Cardiac muscle cell (in vitro differentiated cells and primary cell): ENCODE measurements around the gene NOS2. TPM values are rescaled to one million over a fixed set of nuclear protein-coding genes. Genes with fewer than 3 reads are reported as not detected.
"Not testable (repeated sequence)": the region's sequence is repeated elsewhere in the genome, so short reads cannot be mapped to it uniquely, and the experiment has no call there.

Experiments
- DNase-seq, 2 donors: peaks; one replicate each; pipeline versions ENCODE4 v3.0.0 to v3.0.0-alpha.2; 2010 to 2017; ENCODE audit warnings: low read depth in 1 of 2, low spot score in 1 of 2
- H3K27ac ChIP-seq: fragments of 200-600 bp; sonication (generic); 2 replicates; pipeline ENCODE4 v1.5.1; 2016
- H3K27me3 ChIP-seq: fragments of 200-600 bp; sonication (generic); 2 replicates; pipeline ENCODE4 v1.6.0; 2016; ENCODE audit warnings: control low read depth
- H3K36me3 ChIP-seq: fragments of 200-600 bp; sonication (generic); 2 replicates; pipeline ENCODE4 v1.5.1; 2016; ENCODE audit warnings: control low read depth
- H3K4me1 ChIP-seq: fragments of 200-600 bp; sonication (generic); 2 replicates; pipeline ENCODE4 v1.8.1; 2017; ENCODE audit warnings: low read depth, mild to moderate bottlenecking, mixed run types
- H3K4me3 ChIP-seq: fragments of 200-600 bp; sonication (generic); 2 replicates; pipeline ENCODE4 v1.5.1; 2016; ENCODE audit warnings: mild to moderate bottlenecking
- H3K9me3 ChIP-seq: fragments of 200-600 bp; sonication (generic); 2 replicates; pipeline ENCODE4 v1.5.1; 2017; ENCODE audit warnings: low read depth, mild to moderate bottlenecking, control low read depth
- CTCF ChIP-seq: IDR thresholded peaks from 2 replicates; pipeline ENCODE4 v1.5.1; 2012; ENCODE audit warnings: low read depth, mild to moderate bottlenecking, low read length
- polyA plus RNA-seq: library from polyadenylated mRNA; unstranded; fragments of >200 nt; fragmentation: Nextera tagmentation; extraction: Ambion mirVana; gene quantifications from 2 replicates; pipeline ENCODE4 v1.2.1, GENCODE V29; 2016
- total RNA-seq: library from RNA; depleted of rRNA; stranded (reverse); fragments of >200 nt; gene quantifications from 2 replicates; pipeline ENCODE4 v1.2.3, GENCODE V29; 2016

NOS2 gene
- total and polyA plus RNA-seq, 2 experiments from 2014 or later = 0.20 to 0.54 TPM

- no peak for DNase-seq
- no peaks in the 10 kb centered on the region for H3K27me3 ChIP-seq
- no peaks in the 10 kb centered on the region for H3K9me3 ChIP-seq
- no peak for TF ChIP-seq CTCF
- no peaks in the 10 kb centered on the region for H3K36me3 ChIP-seq
- H3K4me3 ChIP-seq = no peak overlapping the region
- no peak overlapping the region for H3K27ac ChIP-seq
- no peaks in the 10 kb centered on the region for H3K4me1 ChIP-seq
Observed at GRCh38 chr17:27733773-27734172, 66.6 kb downstream of the NOS2 start.

GRCh38 chr17:27732746-27733145 lies 67.6 kb downstream of the NOS2 start:
- H3K4me3 ChIP-seq, DNase-seq, H3K4me1 ChIP-seq, H3K27ac ChIP-seq, H3K9me3 ChIP-seq, H3K36me3 ChIP-seq, H3K27me3 ChIP-seq: not testable (repeated sequence)

GRCh38 chr17:27725982-27726381 lies 74.3 kb downstream of the NOS2 start:
- H3K4me1 ChIP-seq, DNase-seq, H3K27ac ChIP-seq, H3K36me3 ChIP-seq, H3K27me3 ChIP-seq, H3K9me3 ChIP-seq, H3K4me3 ChIP-seq: not testable (repeated sequence)

- DNase-seq = no peak
- Histone ChIP-seq H3K9me3 (no peaks in the 10 kb centered on the region), H3K36me3 (no peaks in the 10 kb centered on the region), H3K4me3 (no peak overlapping the region), H3K27me3 (no peaks in the 10 kb centered on the region), H3K27ac (no peak overlapping the region), H3K4me1 (no peaks in the 10 kb centered on the region)
- no peak for TF ChIP-seq CTCF
Observed at GRCh38 chr17:27721797-27722196, 78.5 kb downstream of the NOS2 start.

Other genes starting within 250 kb of the NOS2 start
- 0.63 and 1.3 TPM in 2 replicates for gene LGALS9, start 169.3 kb downstream of the NOS2 start, total RNA-seq
- gene LGALS9, start 169.3 kb downstream of the NOS2 start, polyA plus RNA-seq = 0.46 and 0.90 TPM in 2 replicates
- gene LYRM9, start 92.8 kb upstream of the NOS2 start, total RNA-seq = 14.6 and 24.6 TPM in 2 replicates
- gene LYRM9, start 92.8 kb upstream of the NOS2 start, polyA plus RNA-seq = 15.4 and 15.8 TPM in 2 replicates
- 22.1 and 33.1 TPM in 2 replicates for gene NLK, start 242.1 kb upstream of the NOS2 start, total RNA-seq
- 10.9 and 11.0 TPM in 2 replicates for gene NLK, start 242.1 kb upstream of the NOS2 start, polyA plus RNA-seq